Measurements from ENCODE around the gene PLAAT2. TPM values are rescaled to one million over a fixed set of nuclear protein-coding genes. Genes with fewer than 3 reads are reported as not detected.

The PLAAT2 gene
- total and polyA plus RNA-seq, 2 of the 13 experiments (the other 11 are each of a cell fraction or from before 2014, with no cell fraction given): 0.22 TPM; not detected in 1

DNA sequence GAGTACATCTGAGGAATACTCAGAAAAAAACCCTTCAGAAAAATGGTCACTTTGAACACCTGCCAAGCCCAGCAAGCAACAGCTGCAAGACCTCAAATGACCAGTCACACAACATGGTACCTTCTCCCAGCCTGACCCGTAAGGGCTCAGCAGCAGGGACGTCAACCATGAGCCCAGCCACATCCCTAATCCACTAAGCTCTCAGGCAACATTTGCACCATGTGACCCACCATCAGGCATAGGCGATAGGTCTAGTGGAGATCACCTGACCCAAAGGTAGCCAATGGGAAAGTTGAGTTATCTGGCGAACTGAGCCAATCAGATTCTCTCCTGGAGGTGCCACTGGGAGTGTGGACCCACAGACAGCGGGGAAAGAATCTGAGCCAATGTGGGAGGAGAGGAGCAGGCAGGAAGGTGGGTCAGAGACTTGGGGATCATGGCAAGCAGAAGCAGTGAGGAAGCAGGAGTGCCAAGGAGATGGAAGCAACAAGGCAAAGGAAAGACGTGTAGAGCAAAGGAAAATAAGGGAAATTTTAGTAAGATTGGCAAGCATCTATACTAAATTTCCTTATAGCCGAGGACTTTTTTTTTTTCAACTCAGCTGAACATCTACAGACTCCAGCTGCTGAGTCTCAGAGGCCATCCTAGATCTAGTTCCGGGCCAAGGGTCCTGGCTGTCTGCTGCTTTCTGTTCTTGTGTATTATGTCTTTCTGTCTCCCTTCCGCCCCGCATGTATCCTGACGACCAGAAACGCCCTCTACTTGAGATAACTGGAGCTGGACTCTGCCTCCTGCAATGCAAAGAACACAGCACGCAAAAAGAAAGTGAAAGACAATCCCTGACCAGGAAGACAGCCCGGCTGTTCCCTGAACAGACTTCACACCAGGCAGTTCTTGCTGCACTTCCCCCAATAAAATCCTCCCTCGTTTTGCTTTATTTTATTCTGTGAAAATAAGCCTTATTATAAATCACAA is 11.0 kb upstream of the PLAAT2 start (continued):
- TF ChIP-seq, protein P1, sequence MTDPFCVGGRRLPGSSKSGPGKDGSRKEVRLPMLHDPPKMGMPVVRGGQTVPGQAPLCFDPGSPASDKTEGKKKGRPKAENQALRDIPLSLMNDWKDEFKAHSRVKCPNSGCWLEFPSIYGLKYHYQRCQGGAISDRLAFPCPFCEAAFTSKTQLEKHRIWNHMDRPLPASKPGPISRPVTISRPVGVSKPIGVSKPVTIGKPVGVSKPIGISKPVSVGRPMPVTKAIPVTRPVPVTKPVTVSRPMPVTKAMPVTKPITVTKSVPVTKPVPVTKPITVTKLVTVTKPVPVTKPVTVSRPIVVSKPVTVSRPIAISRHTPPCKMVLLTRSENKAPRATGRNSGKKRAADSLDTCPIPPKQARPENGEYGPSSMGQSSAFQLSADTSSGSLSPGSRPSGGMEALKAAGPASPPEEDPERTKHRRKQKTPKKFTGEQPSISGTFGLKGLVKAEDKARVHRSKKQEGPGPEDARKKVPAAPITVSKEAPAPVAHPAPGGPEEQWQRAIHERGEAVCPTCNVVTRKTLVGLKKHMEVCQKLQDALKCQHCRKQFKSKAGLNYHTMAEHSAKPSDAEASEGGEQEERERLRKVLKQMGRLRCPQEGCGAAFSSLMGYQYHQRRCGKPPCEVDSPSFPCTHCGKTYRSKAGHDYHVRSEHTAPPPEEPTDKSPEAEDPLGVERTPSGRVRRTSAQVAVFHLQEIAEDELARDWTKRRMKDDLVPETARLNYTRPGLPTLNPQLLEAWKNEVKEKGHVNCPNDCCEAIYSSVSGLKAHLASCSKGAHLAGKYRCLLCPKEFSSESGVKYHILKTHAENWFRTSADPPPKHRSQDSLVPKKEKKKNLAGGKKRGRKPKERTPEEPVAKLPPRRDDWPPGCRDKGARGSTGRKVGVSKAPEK (CRISPR knock-in tag; IDR thresholded peaks at IDR 0.05; ENCODE audit: borderline replicate concordance): no peak
- TF ChIP-seq, protein P2, sequence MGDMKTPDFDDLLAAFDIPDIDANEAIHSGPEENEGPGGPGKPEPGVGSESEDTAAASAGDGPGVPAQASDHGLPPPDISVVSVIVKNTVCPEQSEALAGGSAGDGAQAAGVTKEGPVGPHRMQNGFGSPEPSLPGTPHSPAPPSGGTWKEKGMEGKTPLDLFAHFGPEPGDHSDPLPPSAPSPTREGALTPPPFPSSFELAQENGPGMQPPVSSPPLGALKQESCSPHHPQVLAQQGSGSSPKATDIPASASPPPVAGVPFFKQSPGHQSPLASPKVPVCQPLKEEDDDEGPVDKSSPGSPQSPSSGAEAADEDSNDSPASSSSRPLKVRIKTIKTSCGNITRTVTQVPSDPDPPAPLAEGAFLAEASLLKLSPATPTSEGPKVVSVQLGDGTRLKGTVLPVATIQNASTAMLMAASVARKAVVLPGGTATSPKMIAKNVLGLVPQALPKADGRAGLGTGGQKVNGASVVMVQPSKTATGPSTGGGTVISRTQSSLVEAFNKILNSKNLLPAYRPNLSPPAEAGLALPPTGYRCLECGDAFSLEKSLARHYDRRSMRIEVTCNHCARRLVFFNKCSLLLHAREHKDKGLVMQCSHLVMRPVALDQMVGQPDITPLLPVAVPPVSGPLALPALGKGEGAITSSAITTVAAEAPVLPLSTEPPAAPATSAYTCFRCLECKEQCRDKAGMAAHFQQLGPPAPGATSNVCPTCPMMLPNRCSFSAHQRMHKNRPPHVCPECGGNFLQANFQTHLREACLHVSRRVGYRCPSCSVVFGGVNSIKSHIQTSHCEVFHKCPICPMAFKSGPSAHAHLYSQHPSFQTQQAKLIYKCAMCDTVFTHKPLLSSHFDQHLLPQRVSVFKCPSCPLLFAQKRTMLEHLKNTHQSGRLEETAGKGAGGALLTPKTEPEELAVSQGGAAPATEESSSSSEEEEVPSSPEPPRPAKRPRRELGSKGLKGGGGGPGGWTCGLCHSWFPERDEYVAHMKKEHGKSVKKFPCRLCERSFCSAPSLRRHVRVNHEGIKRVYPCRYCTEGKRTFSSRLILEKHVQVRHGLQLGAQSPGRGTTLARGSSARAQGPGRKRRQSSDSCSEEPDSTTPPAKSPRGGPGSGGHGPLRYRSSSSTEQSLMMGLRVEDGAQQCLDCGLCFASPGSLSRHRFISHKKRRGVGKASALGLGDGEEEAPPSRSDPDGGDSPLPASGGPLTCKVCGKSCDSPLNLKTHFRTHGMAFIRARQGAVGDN (CRISPR knock-in tag; IDR thresholded peaks at IDR 0.05): no peak
- 0 out of 2 replicates have a peak, but pooled peaks have one; percentile 5 for TF ChIP-seq ZNF230 (CRISPR knock-in tag; IDR thresholded peaks at IDR 0.05)
- TF ChIP-seq HIC2 (CRISPR knock-in tag; IDR thresholded peaks at IDR 0.05; ENCODE audit: low read depth): no peak
- no peak for TF ChIP-seq ZNF7 (CRISPR knock-in tag; IDR thresholded peaks at IDR 0.05)
- TF ChIP-seq IRF2 (CRISPR knock-in tag; IDR thresholded peaks at IDR 0.05): peak; percentile 100
- TF ChIP-seq ZNF407 (CRISPR knock-in tag; IDR thresholded peaks at IDR 0.05; ENCODE audit: not compliant biosample characterization): no peak
- no peak for TF ChIP-seq GATAD2A (CRISPR knock-in tag; IDR thresholded peaks at IDR 0.05)
- TF ChIP-seq ZNF614 (CRISPR knock-in tag; IDR thresholded peaks at IDR 0.05; ENCODE audit: borderline replicate concordance): peak; percentile 12; the same call in 1 of the 2 replicates
- no peak for TF ChIP-seq SMAD1 (CRISPR knock-in tag; IDR thresholded peaks at IDR 0.05; ENCODE audit: borderline replicate concordance, low read depth)
